Pancreas (tissue), 10 donors: ENCODE data around the gene IL21R. TPM values are rescaled to one million over a fixed set of nuclear protein-coding genes. Genes with fewer than 3 reads are reported as not detected.
A peak's percentile ranks its signal among the peaks of the same experiment; 100 is the strongest.

Source experiments
- ATAC-seq, 4 donors: fragments of 200-7000 bp; cut with Tn5 transposase; one replicate each; pipeline versions ENCODE4 v1.8.0 to v1.9.1; 2020; ENCODE audit warnings: mild to moderate bottlenecking in 4 of 4, moderate library complexity in 4 of 4
- DNase-seq, 6 donors: peaks; one replicate each; pipeline ENCODE4 v3.0.0-alpha.2; 2020
- FAIRE-seq: peaks from 2 replicates; lab custom pipeline; 2012; peaks lifted over from hg19 to GRCh38; lab: Jason Lieb, UNC
- H3K27ac ChIP-seq, 4 donors: fragments of 200-600 bp; sonication (generic); 1 replicate in 3 of 4; 2 replicates in 1 of 4; pipeline versions ENCODE4 v1.5.0 to v1.8.0; 2020
- H3K27me3 ChIP-seq, 4 donors: fragments of 200-600 bp; one replicate each; pipeline ENCODE4 v1.8.0; 2021
- H3K36me3 ChIP-seq, 3 donors: fragments of 200-600 bp; sonication (generic) in 1 of 3; one replicate each; pipeline versions ENCODE4 v1.5.0 to v1.8.0; 2020 to 2021
- H3K4me1 ChIP-seq, 3 donors: fragments of 200-600 bp; one replicate each; pipeline ENCODE4 v1.8.0; 2021
- H3K4me3 ChIP-seq, 4 donors: fragments of 200-600 bp; sonication (generic) in 2 of 4; one replicate each; pipeline versions ENCODE4 v1.5.0 to v1.8.0; 2020 to 2021
- H3K9me3 ChIP-seq, 4 donors: fragments of 200-600 bp; one replicate each; pipeline ENCODE4 v1.8.0; 2021
- CTCF ChIP-seq, 4 donors: fragments of 200-600 bp; sonication (generic) in 3 of 4; IDR thresholded peaks; one replicate each; pipeline versions ENCODE4 v1.5.0 to v1.8.0; 2021; ENCODE audit warnings: antibody characterized with exemption in 4 of 4
- WGBS, 2 donors: extraction: QIAGEN DNeasy Blood & Tissue Kit; methylation state at CpG; one replicate each; pipeline ENCODE4 v1.1.7; 2013; 5-methylcytosine and 5-hydroxymethylcytosine counted together
- intact Hi-C, 3 donors: fragments of 100-400 bp; cut with DNase I; formaldehyde crosslinking; loops; one replicate each; pipeline versions ENCODE4 v1.11.1 to v1.14.2; 2022
- polyA plus RNA-seq, 2 donors: library from polyadenylated mRNA; stranded (reverse); fragments of 200-250 nt; gene quantifications; one replicate each; pipeline ENCODE4 v1.2.3, GENCODE V29; 2013
- total RNA-seq, 6 donors: library from RNA; stranded (reverse); fragmentation: NEBNext Ultra II Directional in 4 of 6; extraction: Animal tissue kit (Norgen Biotek cat#: 25700) in 4 of 6; gene quantifications; one replicate each; pipeline versions ENCODE4 v1.2.1 to v1.2.4, GENCODE V29; 2021 to 2023
- donor health status: healthy with polysubstance abuse.
- donor health status: DM: no; HTN: no; CAD: no; lungs with moderate emphysema.
- donor health status: DM: no; HTN: no; CAD: no.
- donor health status: control.
- donor health status: control.
- donor health status: Bipolar disorder and iron deficiency.
- donor health status: DM: yes; HTN: yes; CAD: no.
- donor health status: DM: no; HTN: no; CAD: no.
- donor health status: DM: no; HTN: no; CAD: no.
- donor health status: DM: yes; HTN: yes; CAD: no.

The IL21R gene
- total and polyA plus RNA-seq, 8 donors: 0.08 to 0.79 (median 0.31) TPM; not detected in 2

GRCh38 chr16:27444470-27444869 lies 42.5 kb downstream of the IL21R start:
- 89 to 92% methylated on average over 3 to 5 of the region's 5 CpGs for WGBS, 2 donors
- H3K4me3 ChIP-seq: no peak overlapping the region
- intact Hi-C loops: no loop called here
- DNase-seq (peak in 2 of 6 donors; percentile 14 to 23), ATAC-seq (no peak), FAIRE-seq (no peak)
- H3K4me1 ChIP-seq: no peaks in the 10 kb centered on the region
- no peak for TF ChIP-seq CTCF (IDR thresholded peaks at IDR 0.05)
- no peaks in the 10 kb centered on the region for H3K27me3 ChIP-seq
- no peaks in the 10 kb centered on the region for H3K36me3 ChIP-seq
- H3K27ac ChIP-seq: no peak overlapping the region
- H3K9me3 ChIP-seq: no peaks in the 10 kb centered on the region

- H3K27ac ChIP-seq: no peak overlapping the region
- TF ChIP-seq CTCF (IDR thresholded peaks at IDR 0.05): no peak
These were observed 43.7 kb downstream of the IL21R start for GRCh38 chr16:27445502-27446175.

GRCh38 chr16:27446721-27447120 lies 44.7 kb downstream of the IL21R start:
- Histone ChIP-seq H3K4me3 (no peak overlapping the region), H3K36me3 (no peaks in the 10 kb centered on the region), H3K9me3 (no peaks in the 10 kb centered on the region), H3K27ac (no peak overlapping the region), H3K4me1 (no peaks in the 10 kb centered on the region), H3K27me3 (no peaks in the 10 kb centered on the region)
- FAIRE-seq (no peak), DNase-seq (peak in 2 of 6 donors; percentile 32 to 37), ATAC-seq (peak in 1 of 4 donors; percentile 20)
- 71 to 80% methylated on average over 4 of the region's 4 CpGs for WGBS, 2 donors
- intact Hi-C loops: no loop called here
- TF ChIP-seq CTCF (IDR thresholded peaks at IDR 0.05): no peak

More at GRCh38 chr16:27445502-27446175, 43.7 kb downstream of the IL21R start:
- peak in 2 of 6 donors; percentile 30 to 38 for DNase-seq
- intact Hi-C loops: no loop called here
- ATAC-seq: no peak
- no peak overlapping the region for H3K4me3 ChIP-seq
- H3K36me3 ChIP-seq: no peaks in the 10 kb centered on the region
- H3K4me1 ChIP-seq: no peaks in the 10 kb centered on the region
- no peaks in the 10 kb centered on the region for H3K9me3 ChIP-seq
- WGBS, 2 donors: 75 to 93% methylated on average over 12 of the region's 12 CpGs
- no peaks in the 10 kb centered on the region for H3K27me3 ChIP-seq
- no peak for FAIRE-seq

- H3K4me1 ChIP-seq: no peaks in the 10 kb centered on the region
- no peaks in the 10 kb centered on the region for H3K36me3 ChIP-seq
- no peak overlapping the region for H3K27ac ChIP-seq
- no peaks in the 10 kb centered on the region for H3K9me3 ChIP-seq
- DNase-seq: no peak
- ATAC-seq: no peak
- no peak for FAIRE-seq
- H3K27me3 ChIP-seq: no peaks in the 10 kb centered on the region
- no peak for TF ChIP-seq CTCF (IDR thresholded peaks at IDR 0.05)
- 79 to 85% methylated on average over 5 of the region's 5 CpGs for WGBS, 2 donors
- H3K4me3 ChIP-seq: no peak overlapping the region
- intact Hi-C loops: no loop called here
These were observed 45.3 kb downstream of the IL21R start for GRCh38 chr16:27447301-27447700.
